Smooth muscle cell (in vitro differentiated cells): ENCODE measurements around the gene TBC1D1. TPM values are rescaled to one million over a fixed set of nuclear protein-coding genes. Genes with fewer than 3 reads are reported as not detected.

Experiments
- DNase-seq: peaks from one replicate; lab custom pipeline; 2025; ENCODE audit not compliant: unreplicated experiment; lab: John Stamatoyannopoulos, UW
- H2AFZ ChIP-seq: fragments of 200-600 bp; sonication (generic); 2 replicates; pipeline ENCODE4 v1.6.0; 2016; ENCODE audit warnings: antibody characterized with exemption, low read depth, mild to moderate bottlenecking
- H3F3A ChIP-seq: fragments of 200-600 bp; sonication (generic); 2 replicates; pipeline ENCODE4 v1.6.0; 2017; ENCODE audit warnings: antibody characterized with exemption, low read depth
- H3K27ac ChIP-seq: fragments of 200-600 bp; sonication (generic); 2 replicates; pipeline ENCODE4 v1.5.1; 2016; ENCODE audit warnings: low read depth, mild to moderate bottlenecking
- H3K27me3 ChIP-seq: fragments of 200-600 bp; sonication (generic); 2 replicates; pipeline ENCODE4 v1.6.1; 2016; ENCODE audit warnings: low read depth, mild to moderate bottlenecking
- H3K36me3 ChIP-seq: fragments of 200-600 bp; sonication (generic); 2 replicates; pipeline ENCODE4 v1.5.1; 2016; ENCODE audit warnings: low read depth
- H3K4me1 ChIP-seq: fragments of 200-600 bp; sonication (generic); 2 replicates; pipeline ENCODE4 v1.5.1; 2016; ENCODE audit warnings: low read depth
- H3K4me2 ChIP-seq: fragments of 200-600 bp; sonication (generic); 2 replicates; pipeline ENCODE4 v1.6.0; 2016; ENCODE audit warnings: mild to moderate bottlenecking
- H3K4me3 ChIP-seq: fragments of 200-600 bp; sonication (generic); 2 replicates; pipeline ENCODE4 v1.5.1; 2016; ENCODE audit warnings: mild to moderate bottlenecking
- H3K79me2 ChIP-seq: fragments of 200-600 bp; sonication (generic); 2 replicates; pipeline ENCODE4 v1.6.0; 2016; ENCODE audit warnings: low read depth, mild to moderate bottlenecking
- H3K9ac ChIP-seq: fragments of 200-600 bp; sonication (generic); 2 replicates; pipeline ENCODE4 v1.6.0; 2016; ENCODE audit warnings: low read depth
- H3K9me3 ChIP-seq: fragments of 200-600 bp; sonication (generic); replicated peaks from 2 replicates; pipeline ENCODE4 v1.5.1; 2016; ENCODE audit warnings: low read depth
- H4K20me1 ChIP-seq: fragments of 200-600 bp; sonication (generic); 2 replicates; pipeline ENCODE4 v1.6.0; 2016; ENCODE audit warnings: low read depth
- CTCF ChIP-seq: fragments of 200-600 bp; sonication (generic); IDR thresholded peaks from 2 replicates; pipeline ENCODE4 v1.5.1; 2017; ENCODE audit warnings: borderline replicate concordance, mild to moderate bottlenecking, antibody characterized with exemption; ENCODE audit not compliant: insufficient read depth, poor library complexity, severe bottlenecking
- WGBS: methylation state at CpG from one replicate; pipeline ENCODE4 v1.1.7; 2016; ENCODE audit warnings: low lambda C conversion rate; 5-methylcytosine and 5-hydroxymethylcytosine counted together
- polyA plus RNA-seq: library from polyadenylated mRNA; unstranded; fragments of >200 nt; fragmentation: Nextera tagmentation; extraction: Ambion mirVana; gene quantifications from 2 replicates; pipeline ENCODE4 v1.2.1, GENCODE V29; 2016
- total RNA-seq: library from RNA; depleted of rRNA; stranded (reverse); fragments of >200 nt; gene quantifications from 2 replicates; pipeline ENCODE4 v1.2.3, GENCODE V29; 2014

TBC1D1 gene
- total and polyA plus RNA-seq, 2 experiments from 2014 or later = 81.5 to 117 TPM

- Histone ChIP-seq H3K9ac (no peak overlapping the region), H2AFZ (no peak overlapping the region), H3K79me2 (no peaks in the 10 kb centered on the region), H3K4me1 (no peaks in the 10 kb centered on the region), H3K4me3 (no peak overlapping the region), H3K27ac (peak overlapping the region; percentile 39), H3F3A (peaks cover 22% of the 10 kb centered on the region), H3K27me3 (no peaks in the 10 kb centered on the region), H3K9me3 (no peaks in the 10 kb centered on the region), H3K4me2 (peak overlapping the region; percentile 20), H4K20me1 (no peaks in the 10 kb centered on the region), H3K36me3 (no peaks in the 10 kb centered on the region)
- no peak for DNase-seq
- TF ChIP-seq CTCF = no peak
- 40% methylated on average over 7 of the region's 7 CpGs for WGBS
These were observed 203.5 kb downstream of the TBC1D1 start for GRCh38 chr4:38094419-38094818.

GRCh38 chr4:38095691-38096090 is 204.8 kb downstream of the TBC1D1 start:
- H3K27ac ChIP-seq = no peak overlapping the region
- no peak overlapping the region for H3K9ac ChIP-seq
- H3K4me1 ChIP-seq = no peaks in the 10 kb centered on the region
- H3K4me2 ChIP-seq = no peak overlapping the region
- no peak for DNase-seq
- WGBS = 91% methylated on average over 8 of the region's 8 CpGs
- no peaks in the 10 kb centered on the region for H3K79me2 ChIP-seq
- H3K27me3 ChIP-seq = no peaks in the 10 kb centered on the region
- no peak overlapping the region for H3K4me3 ChIP-seq
- H4K20me1 ChIP-seq = no peaks in the 10 kb centered on the region
- H3K9me3 ChIP-seq = no peaks in the 10 kb centered on the region
- H3F3A ChIP-seq = peaks cover 27% of the 10 kb centered on the region
- TF ChIP-seq CTCF = no peak
- no peak overlapping the region for H2AFZ ChIP-seq
- H3K36me3 ChIP-seq = no peaks in the 10 kb centered on the region

GRCh38 chr4:38097818-38098217 is 206.9 kb downstream of the TBC1D1 start:
- no peaks in the 10 kb centered on the region for H3K36me3 ChIP-seq
- TF ChIP-seq CTCF = no peak
- H3K9me3 ChIP-seq = no peaks in the 10 kb centered on the region
- H3K4me3 ChIP-seq = no peak overlapping the region
- H3K79me2 ChIP-seq = no peaks in the 10 kb centered on the region
- H3K4me1 ChIP-seq = no peaks in the 10 kb centered on the region
- peaks cover 26% of the 10 kb centered on the region for H3F3A ChIP-seq
- H3K9ac ChIP-seq = no peak overlapping the region
- WGBS = over 99% methylated on average over 4 of the region's 4 CpGs
- H3K27ac ChIP-seq = no peak overlapping the region
- H3K27me3 ChIP-seq = no peaks in the 10 kb centered on the region
- no peaks in the 10 kb centered on the region for H4K20me1 ChIP-seq
- no peak overlapping the region for H2AFZ ChIP-seq
- DNase-seq = no peak
- H3K4me2 ChIP-seq = no peak overlapping the region

GRCh38 chr4:38099020-38099600 is 208.2 kb downstream of the TBC1D1 start:
- Histone ChIP-seq H3K9me3 (no peaks in the 10 kb centered on the region), H2AFZ (no peak overlapping the region), H3K4me3 (no peak overlapping the region), H3K27me3 (no peaks in the 10 kb centered on the region), H4K20me1 (no peaks in the 10 kb centered on the region), H3K4me1 (no peaks in the 10 kb centered on the region), H3K79me2 (no peaks in the 10 kb centered on the region), H3F3A (peaks cover 22% of the 10 kb centered on the region), H3K9ac (peak overlapping the region; percentile 72), H3K36me3 (no peaks in the 10 kb centered on the region), H3K4me2 (peak overlapping the region; percentile 58), H3K27ac (peak overlapping the region; percentile 96)
- no peak for DNase-seq
- WGBS = 90% methylated on average over 4 of the region's 4 CpGs
- no peak for TF ChIP-seq CTCF
